Measurements from ENCODE around the gene MYO7A. TPM values are rescaled to one million over a fixed set of nuclear protein-coding genes. Genes with fewer than 3 reads are reported as not detected.

MYO7A gene
- total and polyA plus RNA-seq, 2 of the 8 experiments (the other 6 are each of a cell fraction or from before 2014, with no cell fraction given): 1.5 to 1.9 TPM

DNA sequence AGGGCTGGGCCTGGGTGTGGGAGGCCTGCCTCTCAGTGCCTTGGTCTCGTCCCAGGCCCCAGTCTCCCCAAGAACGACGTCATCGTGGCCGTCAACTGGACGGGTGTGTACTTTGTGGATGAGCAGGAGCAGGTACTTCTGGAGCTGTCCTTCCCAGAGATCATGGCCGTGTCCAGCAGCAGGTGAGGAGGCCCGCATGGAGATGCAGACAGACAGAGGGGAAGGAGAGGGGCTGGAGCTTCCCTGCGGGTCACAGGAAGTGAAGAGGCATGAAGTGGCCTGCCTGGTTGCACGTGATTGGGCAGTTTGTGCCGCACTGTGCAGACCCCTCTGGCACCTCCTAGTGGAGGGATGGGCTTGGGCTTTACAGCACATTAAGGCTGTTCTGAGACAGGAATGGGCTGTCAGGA is 70.4 kb downstream of the MYO7A start (continued):
- TF ChIP-seq, protein P1, sequence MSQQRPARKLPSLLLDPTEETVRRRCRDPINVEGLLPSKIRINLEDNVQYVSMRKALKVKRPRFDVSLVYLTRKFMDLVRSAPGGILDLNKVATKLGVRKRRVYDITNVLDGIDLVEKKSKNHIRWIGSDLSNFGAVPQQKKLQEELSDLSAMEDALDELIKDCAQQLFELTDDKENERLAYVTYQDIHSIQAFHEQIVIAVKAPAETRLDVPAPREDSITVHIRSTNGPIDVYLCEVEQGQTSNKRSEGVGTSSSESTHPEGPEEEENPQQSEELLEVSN (IDR thresholded peaks at IDR 0.05): peak; percentile 56; the same call in 1 of the 2 replicates
- TF ChIP-seq SP4 (IDR thresholded peaks at IDR 0.05; ENCODE audit: low read length) (no peak), SP1 (IDR thresholded peaks at IDR 0.05; ENCODE audit: low read depth, low read length) (no peak)
